ENCODE results near the gene HOXB6.

Gene HOXB6

DNA sequence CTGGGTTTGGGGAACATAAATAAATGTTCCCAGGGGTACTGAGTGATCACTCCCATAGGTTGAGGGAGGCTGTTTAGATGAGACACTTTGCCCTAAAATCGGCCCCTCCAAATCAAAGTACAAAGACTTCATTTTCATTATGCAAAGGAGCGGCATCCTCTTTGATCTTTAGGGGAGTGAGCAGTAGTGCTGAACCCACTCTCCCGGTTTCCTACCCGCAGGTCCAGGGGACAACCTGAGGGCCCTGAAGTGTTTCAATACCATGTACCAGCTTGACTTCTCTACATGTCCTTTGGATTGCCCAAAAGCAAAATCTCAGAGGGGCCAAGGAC is 3.6 kb downstream of the HOXB6 start:
- H3K27me3 Mint-ChIP-seq (ENCODE audit: low read depth): peaks cover 92% of the 10 kb centered on the region
- no peaks in the 10 kb centered on the region for H3K9me3 Mint-ChIP-seq
- no peak overlapping the region for H3K27ac Mint-ChIP-seq
- peaks cover 34% of the 10 kb centered on the region for H3K4me1 Mint-ChIP-seq (ENCODE audit: low read depth)
- H3K36me3 Mint-ChIP-seq (ENCODE audit: low read depth): peaks cover 2% of the 10 kb centered on the region
- H3K4me3 Mint-ChIP-seq: no peak overlapping the region
- DNase-seq (ENCODE audit: low spot score): no peak

DNA sequence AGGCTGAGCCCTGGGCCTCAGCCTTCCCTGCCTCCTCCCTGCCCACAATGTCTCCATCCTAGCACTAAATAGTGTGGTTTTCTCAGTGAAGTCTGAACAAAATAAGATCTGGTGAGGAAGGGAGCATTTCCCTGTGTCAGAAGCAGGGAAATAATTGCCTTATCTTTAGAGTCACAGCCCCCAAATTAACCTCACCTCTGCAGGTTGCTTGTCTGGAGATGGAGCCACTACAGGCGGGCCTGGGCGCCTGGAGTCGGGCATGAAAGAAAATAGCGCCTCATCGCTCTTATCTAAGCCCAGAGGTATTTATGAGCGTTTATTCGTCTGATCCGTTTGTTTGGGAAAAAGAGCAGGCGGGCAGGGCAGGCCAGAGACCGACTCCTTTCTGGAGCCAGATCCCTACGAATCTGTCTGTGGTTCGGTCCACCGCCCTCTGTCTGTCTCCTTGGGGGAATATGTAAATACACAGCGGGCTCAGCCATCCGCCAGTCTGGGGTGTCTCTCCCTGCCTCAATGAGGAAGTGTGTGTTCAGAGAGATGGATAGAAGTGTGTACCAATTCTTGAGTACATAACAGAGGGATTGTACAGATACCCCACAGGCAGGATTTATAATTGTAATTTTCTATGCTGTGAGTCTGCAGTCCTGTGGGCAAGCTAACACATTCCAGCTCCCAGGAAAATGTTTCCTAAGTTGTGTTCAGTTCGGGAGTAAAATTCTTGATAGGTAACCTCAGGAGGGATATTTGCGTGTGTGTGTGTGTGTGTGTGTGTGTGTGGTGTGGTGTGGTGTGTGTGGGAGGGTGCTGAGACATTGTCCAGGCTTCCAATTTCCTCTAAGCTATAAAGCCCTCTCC is 4.3 kb downstream of the HOXB6 start:
- DNase-seq (ENCODE audit: low spot score): no peak
- peaks cover 2% of the 10 kb centered on the region for H3K36me3 Mint-ChIP-seq (ENCODE audit: low read depth)
- peaks cover 37% of the 10 kb centered on the region for H3K4me1 Mint-ChIP-seq (ENCODE audit: low read depth)
- H3K27me3 Mint-ChIP-seq (ENCODE audit: low read depth): peaks cover 94% of the 10 kb centered on the region
- no peak overlapping the region for H3K4me3 Mint-ChIP-seq
- H3K9me3 Mint-ChIP-seq: no peaks in the 10 kb centered on the region
- H3K27ac Mint-ChIP-seq: no peak overlapping the region

DNA sequence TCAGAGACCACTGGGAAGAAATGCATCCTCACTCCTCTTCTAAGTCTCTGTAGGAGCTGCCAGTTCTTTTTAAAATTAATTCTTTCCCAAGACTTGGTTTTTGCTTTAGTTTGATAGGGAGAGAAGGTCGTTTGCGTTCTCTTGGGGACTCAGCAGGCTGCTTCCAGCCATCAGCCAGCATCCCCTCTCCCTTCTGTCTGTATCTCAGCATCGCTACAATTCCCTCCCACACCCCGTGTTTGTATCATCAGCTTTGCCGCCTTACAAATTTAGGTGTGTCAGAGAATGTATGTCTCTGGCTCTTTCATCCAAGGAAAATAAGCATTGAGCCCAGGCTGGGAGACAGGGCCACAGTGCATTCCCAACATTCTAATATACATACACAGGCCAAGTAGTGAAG is 5.4 kb downstream of the HOXB6 start:
- H3K4me1 Mint-ChIP-seq (ENCODE audit: low read depth): peaks cover 37% of the 10 kb centered on the region
- H3K36me3 Mint-ChIP-seq (ENCODE audit: low read depth): peaks cover 2% of the 10 kb centered on the region
- no peak for DNase-seq (ENCODE audit: low spot score)
- no peak overlapping the region for H3K4me3 Mint-ChIP-seq
- H3K27me3 Mint-ChIP-seq (ENCODE audit: low read depth): peaks cover 93% of the 10 kb centered on the region
- H3K27ac Mint-ChIP-seq: no peak overlapping the region
- H3K9me3 Mint-ChIP-seq: no peaks in the 10 kb centered on the region

DNA sequence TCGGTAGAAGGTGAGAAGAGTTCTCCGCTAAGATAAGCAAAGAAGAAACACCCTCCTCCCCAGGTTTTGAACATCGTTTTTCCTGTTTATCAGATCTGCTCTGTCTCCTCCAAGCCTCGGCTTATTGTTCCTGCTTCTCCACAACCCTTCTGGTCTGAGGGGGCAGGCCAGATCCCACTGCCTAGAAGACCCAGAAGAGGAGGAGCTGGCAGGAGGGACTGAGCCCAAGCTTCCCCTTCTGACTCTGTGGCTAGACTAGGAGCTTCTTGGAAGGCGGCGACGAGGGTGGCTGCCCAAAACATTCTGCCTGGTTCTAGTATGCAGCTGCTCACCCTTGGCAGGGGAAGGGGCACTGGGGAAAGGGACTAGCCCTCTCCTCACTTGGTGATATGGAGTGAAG is 6.0 kb downstream of the HOXB6 start:
- Mint-ChIP-seq H3K4me1 (ENCODE audit: low read depth) (peaks cover 40% of the 10 kb centered on the region), H3K27ac (no peak overlapping the region), H3K36me3 (ENCODE audit: low read depth) (peaks cover 2% of the 10 kb centered on the region), H3K27me3 (ENCODE audit: low read depth) (peaks cover 93% of the 10 kb centered on the region), H3K9me3 (no peaks in the 10 kb centered on the region), H3K4me3 (peak overlapping the region; percentile 83)
- DNase-seq (ENCODE audit: low spot score): no peak

DNA sequence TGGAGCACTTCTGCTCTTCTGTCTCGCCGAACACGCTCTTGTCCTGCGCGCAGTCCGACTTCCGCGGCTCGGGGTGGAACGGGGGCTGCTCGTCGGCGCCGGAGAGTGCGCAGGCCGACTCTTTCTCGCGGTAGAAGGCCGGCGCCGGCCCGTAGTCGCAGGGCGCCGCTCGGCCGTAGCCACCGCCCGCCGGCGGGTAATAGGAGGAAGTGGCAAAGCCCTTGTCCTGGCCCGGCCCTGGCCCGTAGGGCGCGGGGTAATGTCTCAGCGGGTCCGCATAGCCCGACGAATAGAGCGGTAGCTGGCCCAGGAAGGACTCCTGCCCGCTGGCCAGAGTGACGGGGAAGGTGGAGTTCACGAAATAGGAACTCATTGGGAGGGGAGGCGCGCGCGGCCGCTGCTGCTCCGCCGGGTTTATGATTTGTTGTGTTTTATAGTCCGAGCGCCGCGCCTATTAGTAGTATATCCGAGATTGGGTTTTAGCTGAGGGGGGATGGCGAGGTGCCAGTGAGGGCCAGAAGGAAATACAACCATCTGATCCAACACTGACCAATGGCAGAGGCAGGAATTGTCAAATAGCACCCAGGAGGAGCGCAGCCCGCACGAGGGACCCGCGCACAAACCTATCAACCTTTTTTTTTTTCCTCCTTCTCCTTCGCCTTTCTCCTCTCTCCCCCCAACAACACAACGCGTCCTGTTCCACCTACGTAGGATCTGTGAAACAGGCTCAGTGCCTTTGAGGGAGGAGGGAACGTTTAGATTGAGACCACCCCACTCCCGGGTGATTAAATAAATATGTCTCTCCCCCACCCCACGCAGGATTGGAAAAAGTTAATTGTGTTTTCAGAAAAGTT is 6.8 kb downstream of the HOXB6 start:
- Mint-ChIP-seq H3K27ac (peak overlapping the region; percentile 47), H3K36me3 (ENCODE audit: low read depth) (peaks cover 2% of the 10 kb centered on the region), H3K4me1 (ENCODE audit: low read depth) (peaks cover 41% of the 10 kb centered on the region), H3K4me3 (peak overlapping the region; percentile 83), H3K9me3 (no peaks in the 10 kb centered on the region), H3K27me3 (ENCODE audit: low read depth) (peaks cover 91% of the 10 kb centered on the region)
- peak; percentile 43 for DNase-seq (ENCODE audit: low spot score)

DNA sequence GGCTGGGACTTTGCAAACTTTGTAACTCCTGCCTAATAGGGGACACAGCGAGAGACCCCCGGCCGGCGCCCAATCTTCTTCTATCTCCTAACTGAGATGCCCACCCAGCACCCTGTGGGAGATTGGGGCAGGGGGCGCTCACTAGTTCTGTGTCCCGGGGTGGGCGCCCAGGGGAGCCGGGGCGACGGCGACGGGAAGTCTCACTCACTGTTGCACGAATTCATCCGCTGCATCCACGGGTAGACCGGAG is 7.3 kb downstream of the HOXB6 start:
- H3K9me3 Mint-ChIP-seq: no peaks in the 10 kb centered on the region
- peaks cover 46% of the 10 kb centered on the region for H3K4me1 Mint-ChIP-seq (ENCODE audit: low read depth)

DNA sequence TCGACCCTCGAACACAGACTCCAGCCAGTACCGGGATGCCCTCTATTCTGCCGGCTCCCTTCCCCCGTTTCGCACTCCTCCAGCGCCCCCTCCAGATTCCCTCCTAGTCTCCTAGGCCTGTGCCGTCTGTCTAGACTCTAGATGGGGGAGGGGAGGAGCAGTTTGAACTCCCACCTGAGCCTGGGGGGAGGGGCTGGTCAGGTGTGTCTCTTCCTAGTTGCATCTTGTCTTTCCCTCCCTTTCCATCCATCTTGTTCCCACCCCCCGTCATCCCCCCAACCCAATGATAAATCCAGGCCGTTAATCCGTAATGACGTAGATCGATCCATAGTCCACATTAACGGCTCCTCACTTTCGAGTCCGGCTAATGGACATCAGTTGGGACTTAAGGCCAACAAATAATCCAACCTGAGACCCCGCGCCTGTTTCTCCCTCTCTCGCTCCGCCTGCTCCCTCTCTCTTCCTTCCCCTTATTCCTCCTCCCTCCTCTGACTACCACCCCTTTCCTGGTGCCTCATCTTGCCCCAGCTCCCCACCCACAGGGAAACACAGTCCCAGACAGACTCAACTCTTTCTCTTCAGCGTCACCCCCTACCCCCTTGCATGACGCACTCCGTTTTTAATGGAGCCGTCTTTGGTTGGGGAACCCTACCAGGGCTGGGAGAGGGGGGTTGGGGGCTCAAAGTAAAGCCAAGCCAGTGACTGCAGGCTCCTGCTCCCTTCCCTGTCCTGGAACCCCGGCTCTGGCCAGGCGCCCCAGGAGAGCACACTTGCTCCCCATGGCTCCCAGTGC is 7.9 kb downstream of the HOXB6 start:
- Mint-ChIP-seq H3K4me3 (peak overlapping the region; percentile 83), H3K27ac (peak overlapping the region; percentile 33), H3K4me1 (ENCODE audit: low read depth) (peaks cover 46% of the 10 kb centered on the region), H3K9me3 (no peaks in the 10 kb centered on the region), H3K36me3 (ENCODE audit: low read depth) (peaks cover 2% of the 10 kb centered on the region), H3K27me3 (ENCODE audit: low read depth) (peaks cover 92% of the 10 kb centered on the region)
- no peak for DNase-seq (ENCODE audit: low spot score)

More for the DNA sequence above, 7.3 kb downstream of the HOXB6 start:
- peak overlapping the region; percentile 47 for H3K27ac Mint-ChIP-seq
- peaks cover 91% of the 10 kb centered on the region for H3K27me3 Mint-ChIP-seq (ENCODE audit: low read depth)
- no peak for DNase-seq (ENCODE audit: low spot score)
- peak overlapping the region; percentile 83 for H3K4me3 Mint-ChIP-seq
- H3K36me3 Mint-ChIP-seq (ENCODE audit: low read depth): peaks cover 2% of the 10 kb centered on the region

DNA sequence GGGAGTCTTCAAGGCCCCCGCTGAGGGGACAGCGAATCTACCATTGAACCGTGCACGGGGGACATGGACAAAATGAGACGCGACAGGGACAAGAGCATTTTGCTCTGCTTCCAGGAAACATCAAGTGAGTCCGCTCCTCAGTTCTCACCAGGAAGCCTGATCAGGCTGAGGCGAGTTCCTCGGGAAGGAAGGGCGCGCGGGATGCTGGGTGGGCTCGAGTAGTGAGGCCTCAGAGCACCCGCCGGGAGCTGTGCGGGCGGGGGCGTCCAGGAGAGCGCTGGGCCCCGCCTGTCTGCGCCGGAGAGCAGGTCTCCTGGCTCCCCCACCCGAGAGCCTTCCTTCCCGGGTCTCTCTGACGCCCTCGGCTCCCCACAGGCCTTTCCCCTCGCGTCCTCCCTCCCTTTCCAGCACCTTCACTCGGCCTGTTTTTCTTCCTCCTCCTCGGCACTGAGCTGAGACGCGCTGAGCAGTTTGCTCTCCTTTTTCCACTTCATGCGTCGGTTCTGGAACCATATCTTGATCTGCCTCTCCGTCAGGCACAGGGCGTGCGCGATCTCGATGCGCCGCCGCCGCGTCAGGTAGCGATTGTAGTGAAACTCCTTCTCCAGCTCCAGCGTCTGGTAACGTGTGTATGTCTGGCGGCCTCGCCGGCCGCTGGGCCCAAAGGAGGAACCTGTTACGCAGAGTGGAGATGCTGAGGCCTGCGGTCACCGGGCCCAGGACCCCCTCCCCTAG is 8.6 kb downstream of the HOXB6 start:
- H3K9me3 Mint-ChIP-seq: no peaks in the 10 kb centered on the region
- peak overlapping the region; percentile 83 for H3K4me3 Mint-ChIP-seq
- peaks cover 44% of the 10 kb centered on the region for H3K4me1 Mint-ChIP-seq (ENCODE audit: low read depth)
- peak overlapping the region; percentile 33 for H3K27ac Mint-ChIP-seq
- peaks cover 92% of the 10 kb centered on the region for H3K27me3 Mint-ChIP-seq (ENCODE audit: low read depth)
- H3K36me3 Mint-ChIP-seq (ENCODE audit: low read depth): peaks cover 2% of the 10 kb centered on the region
- DNase-seq (ENCODE audit: low spot score): peak; percentile 42

DNA sequence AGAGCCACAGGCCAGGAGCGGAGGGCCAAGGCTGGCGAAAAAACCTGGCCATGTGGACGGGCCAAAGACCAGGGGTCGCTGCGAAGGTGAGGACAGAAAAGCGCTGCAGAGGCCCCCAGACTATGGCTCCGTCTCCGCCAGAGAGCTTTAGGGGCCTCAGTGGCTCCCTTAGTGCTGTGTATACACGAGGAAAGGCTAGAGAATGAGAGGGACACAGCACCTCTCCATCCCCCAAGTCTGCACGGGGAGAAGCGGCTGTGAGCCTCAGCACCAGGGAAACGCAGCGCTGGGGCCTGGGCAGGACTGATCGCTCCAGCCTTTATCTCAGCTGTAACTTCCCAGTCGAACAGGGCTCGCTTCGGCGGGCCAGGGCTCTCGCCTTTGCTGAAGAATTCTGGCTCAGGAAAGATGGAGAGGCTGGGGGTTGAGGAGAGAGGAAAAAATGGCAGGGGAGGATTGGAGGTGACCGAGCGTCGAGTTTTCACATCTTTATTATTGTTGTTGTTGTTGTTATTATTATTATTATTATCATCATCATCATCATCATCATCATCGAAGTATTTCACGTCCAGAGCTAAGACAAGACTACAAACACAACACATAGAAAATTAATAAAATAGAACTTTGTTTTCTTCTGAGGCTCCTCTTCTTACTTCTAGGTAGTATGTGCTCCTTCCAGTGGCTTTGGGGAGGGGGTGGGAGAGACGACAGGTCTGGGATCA is 9.3 kb downstream of the HOXB6 start:
- no peaks in the 10 kb centered on the region for H3K9me3 Mint-ChIP-seq
- peak overlapping the region; percentile 65 for H3K4me3 Mint-ChIP-seq
- peaks cover 44% of the 10 kb centered on the region for H3K4me1 Mint-ChIP-seq (ENCODE audit: low read depth)
- H3K27ac Mint-ChIP-seq: no peak overlapping the region
- H3K36me3 Mint-ChIP-seq (ENCODE audit: low read depth): peaks cover 2% of the 10 kb centered on the region
- no peak for DNase-seq (ENCODE audit: low spot score)
- H3K27me3 Mint-ChIP-seq (ENCODE audit: low read depth): peaks cover 89% of the 10 kb centered on the region

DNA sequence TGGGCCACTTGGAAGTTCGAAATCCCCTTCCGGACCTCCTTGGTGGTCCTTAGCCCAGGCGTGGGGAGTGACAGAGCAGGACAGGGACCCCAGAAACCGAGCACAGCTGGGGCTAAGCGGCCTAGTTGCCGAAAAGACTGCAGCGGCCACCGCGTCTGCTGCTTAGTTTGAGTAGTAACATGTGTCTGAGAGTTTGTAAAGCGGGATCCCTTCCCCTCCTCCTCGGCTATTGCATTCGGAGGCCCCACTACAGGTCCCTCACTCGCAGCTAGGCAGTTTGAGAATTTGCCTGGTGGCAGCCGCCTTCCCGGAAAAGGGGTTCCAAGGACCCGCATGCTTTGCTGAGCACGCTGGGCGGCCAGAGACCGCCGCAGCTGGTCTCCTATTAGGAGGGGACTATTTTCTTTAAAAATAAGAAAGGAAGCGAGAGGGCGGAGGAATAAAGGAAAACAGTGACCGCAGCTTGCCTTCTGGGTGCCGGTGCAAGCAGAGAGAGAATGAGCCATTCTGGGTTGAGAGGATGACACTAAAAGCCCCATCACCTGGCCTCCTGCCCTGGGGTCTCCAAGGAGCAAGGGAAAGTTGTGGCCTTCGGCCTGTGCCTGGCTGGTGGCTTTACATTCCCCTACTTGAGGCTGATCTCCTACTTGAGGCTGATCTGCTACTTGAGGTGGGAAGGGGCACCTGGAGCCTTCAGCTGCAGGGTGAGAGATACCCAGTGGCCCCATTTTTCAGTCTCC is 10.1 kb downstream of the HOXB6 start:
- H3K9me3 Mint-ChIP-seq: no peaks in the 10 kb centered on the region
- no peak for DNase-seq (ENCODE audit: low spot score)
- H3K36me3 Mint-ChIP-seq (ENCODE audit: low read depth): peaks cover 2% of the 10 kb centered on the region
- H3K4me3 Mint-ChIP-seq: peak overlapping the region; percentile 65
- H3K27me3 Mint-ChIP-seq (ENCODE audit: low read depth): peaks cover 89% of the 10 kb centered on the region
- H3K27ac Mint-ChIP-seq: no peak overlapping the region
- H3K4me1 Mint-ChIP-seq (ENCODE audit: low read depth): peaks cover 47% of the 10 kb centered on the region

DNA sequence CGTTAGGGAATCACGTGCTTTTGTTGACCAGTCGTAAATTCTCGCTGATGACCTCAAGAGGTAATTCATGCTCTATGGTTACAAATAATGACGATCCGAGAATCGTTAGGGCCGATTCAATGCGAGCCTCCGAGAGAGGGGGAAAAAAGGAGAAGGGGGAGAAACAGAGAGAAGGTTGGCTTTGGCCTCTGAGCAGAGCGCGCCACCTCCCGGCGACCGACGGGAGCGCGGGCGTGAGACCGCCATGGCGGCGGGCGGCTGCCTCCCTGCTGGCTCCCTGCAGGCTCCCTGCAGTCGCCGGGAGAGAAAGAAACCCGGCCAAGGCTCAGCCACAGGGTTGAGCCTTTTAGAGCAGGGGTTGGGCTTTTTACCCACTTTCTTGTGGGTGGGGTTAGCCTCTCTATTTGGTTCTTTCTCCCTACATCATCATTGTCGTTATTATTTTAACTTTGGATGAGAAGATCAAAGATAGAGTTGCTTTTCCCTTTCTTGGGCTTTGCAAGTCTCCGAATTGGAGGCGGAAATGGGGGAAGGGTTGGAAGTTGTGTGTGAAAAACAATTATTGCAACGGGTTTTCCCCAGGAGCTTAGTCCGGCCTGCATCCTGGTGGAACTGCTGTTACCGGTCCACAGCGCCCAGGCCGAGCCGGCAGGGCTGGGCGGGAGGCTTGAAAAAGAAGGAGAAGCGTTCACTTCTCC is 10.8 kb downstream of the HOXB6 start:
- Mint-ChIP-seq H3K27ac (no peak overlapping the region), H3K36me3 (ENCODE audit: low read depth) (peaks cover 2% of the 10 kb centered on the region), H3K9me3 (no peaks in the 10 kb centered on the region), H3K27me3 (ENCODE audit: low read depth) (peaks cover 89% of the 10 kb centered on the region), H3K4me3 (peak overlapping the region; percentile 83), H3K4me1 (ENCODE audit: low read depth) (peaks cover 48% of the 10 kb centered on the region)
- peak; percentile 78 for DNase-seq (ENCODE audit: low spot score)
